Mucosa of descending colon (tissue), 3 donors: ENCODE data around the gene EIF4G1. TPM values are rescaled to one million over a fixed set of nuclear protein-coding genes. Genes with fewer than 3 reads are reported as not detected.

Experiments used
- ATAC-seq: fragments of 200-7000 bp; cut with Tn5 transposase; one replicate; pipeline ENCODE4 v1.9.1; 2020; ENCODE audit warnings: mild to moderate bottlenecking, moderate library complexity
- DNase-seq, 3 donors: peaks; one replicate each; pipeline ENCODE4 v3.0.0-alpha.2; 2020
- H3K36me3 ChIP-seq: fragments of 200-600 bp; one replicate; pipeline ENCODE4 v1.8.0; 2021; ENCODE audit warnings: low read depth, mild to moderate bottlenecking
- H3K4me1 ChIP-seq: fragments of 200-600 bp; one replicate; pipeline ENCODE4 v1.8.0; 2021; ENCODE audit warnings: low read depth, mild to moderate bottlenecking
- H3K4me3 ChIP-seq: fragments of 200-600 bp; one replicate; pipeline ENCODE4 v1.8.0; 2021; ENCODE audit warnings: mild to moderate bottlenecking
- H3K9me3 ChIP-seq: fragments of 200-600 bp; one replicate; pipeline ENCODE4 v1.8.0; 2021; ENCODE audit warnings: mild to moderate bottlenecking
- intact Hi-C, 2 donors: fragments of 100-400 bp; cut with DNase I in 1 of 2; cut with micrococcal nuclease in 1 of 2; formaldehyde crosslinking; loops; one replicate each; pipeline versions ENCODE4 v1.11.0 to v1.11.1; 2022; cut with DNase I, micrococcal nuclease
- total RNA-seq, 3 donors: library from RNA; stranded (reverse); fragmentation: NEBNext Ultra II Directional in 2 of 3; extraction: Animal tissue kit (Norgen Biotek cat#: 25700) in 2 of 3; gene quantifications; one replicate each; pipeline versions ENCODE4 v1.2.1 to v1.2.4, GENCODE V29; 2021 to 2023
- TF ChIP-seq, protein P1 (sequence below): fragments of 200-600 bp; IDR thresholded peaks from one replicate; pipeline ENCODE4 v1.8.0; 2022; ENCODE audit warnings: antibody characterized with exemption, mild to moderate bottlenecking
- donor health status: DM: no; HTN: no; CAD: no; lungs with moderate emphysema.
- donor health status: DM: no; HTN: no; CAD: no.
- donor health status: DM: no; HTN: yes; CAD: no.

Gene EIF4G1
- total RNA-seq, 3 donors from 2014 or later, result 256 to 305 (median 267) TPM

GRCh38 chr3:184358921-184359350 lies 44.5 kb downstream of the EIF4G1 start:
- TF ChIP-seq, protein P1, sequence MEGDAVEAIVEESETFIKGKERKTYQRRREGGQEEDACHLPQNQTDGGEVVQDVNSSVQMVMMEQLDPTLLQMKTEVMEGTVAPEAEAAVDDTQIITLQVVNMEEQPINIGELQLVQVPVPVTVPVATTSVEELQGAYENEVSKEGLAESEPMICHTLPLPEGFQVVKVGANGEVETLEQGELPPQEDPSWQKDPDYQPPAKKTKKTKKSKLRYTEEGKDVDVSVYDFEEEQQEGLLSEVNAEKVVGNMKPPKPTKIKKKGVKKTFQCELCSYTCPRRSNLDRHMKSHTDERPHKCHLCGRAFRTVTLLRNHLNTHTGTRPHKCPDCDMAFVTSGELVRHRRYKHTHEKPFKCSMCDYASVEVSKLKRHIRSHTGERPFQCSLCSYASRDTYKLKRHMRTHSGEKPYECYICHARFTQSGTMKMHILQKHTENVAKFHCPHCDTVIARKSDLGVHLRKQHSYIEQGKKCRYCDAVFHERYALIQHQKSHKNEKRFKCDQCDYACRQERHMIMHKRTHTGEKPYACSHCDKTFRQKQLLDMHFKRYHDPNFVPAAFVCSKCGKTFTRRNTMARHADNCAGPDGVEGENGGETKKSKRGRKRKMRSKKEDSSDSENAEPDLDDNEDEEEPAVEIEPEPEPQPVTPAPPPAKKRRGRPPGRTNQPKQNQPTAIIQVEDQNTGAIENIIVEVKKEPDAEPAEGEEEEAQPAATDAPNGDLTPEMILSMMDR, result no peak
- ATAC-seq, result no peak

DNA sequence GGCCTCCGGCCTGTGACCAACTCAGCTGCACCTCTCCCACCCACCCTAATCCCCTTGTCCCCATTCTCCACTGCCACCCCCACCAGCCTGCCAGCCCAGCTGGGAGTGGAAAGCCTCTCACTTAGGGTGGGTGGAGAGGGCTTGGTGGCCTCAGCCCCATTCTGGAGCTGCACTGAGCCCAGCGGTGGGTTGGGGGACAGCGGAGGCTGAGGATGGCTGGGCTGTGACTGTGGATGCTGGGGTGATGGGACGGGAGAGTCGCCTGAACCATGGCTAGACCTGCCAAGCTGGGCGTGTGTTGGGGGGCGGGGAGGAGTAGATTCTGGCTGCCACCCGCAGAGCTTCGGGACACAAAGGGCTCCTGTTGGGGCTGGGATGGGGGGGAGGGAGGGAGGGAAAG lies 45.2 kb downstream of the EIF4G1 start:
- Histone ChIP-seq H3K36me3 (no peaks in the 10 kb centered on the region), H3K9me3 (no peaks in the 10 kb centered on the region), H3K4me3 (no peak overlapping the region), H3K4me1 (peaks cover 22% of the 10 kb centered on the region)
- intact Hi-C loops, result no loop called here
- DNase-seq (peak in 1 of 3 donors; percentile 45), ATAC-seq (no peak)
- TF ChIP-seq, protein P1, result no peak

More at GRCh38 chr3:184358921-184359350, 44.5 kb downstream of the EIF4G1 start:
- Histone ChIP-seq H3K36me3 (no peaks in the 10 kb centered on the region), H3K4me3 (no peak overlapping the region), H3K4me1 (peaks cover 17% of the 10 kb centered on the region), H3K9me3 (no peaks in the 10 kb centered on the region)
- intact Hi-C loops, result no loop called here
- no peak for DNase-seq

- H3K4me1 ChIP-seq, result peaks cover 22% of the 10 kb centered on the region
- peak overlapping the region; percentile 96 for H3K4me3 ChIP-seq
- H3K36me3 ChIP-seq, result no peaks in the 10 kb centered on the region
- DNase-seq (peak in 2 of 3 donors; percentile 27), ATAC-seq (no peak)
- H3K9me3 ChIP-seq, result no peaks in the 10 kb centered on the region
- TF ChIP-seq, protein P1, result no peak
- intact Hi-C loops, result no loop called here
These were observed 45.9 kb downstream of the EIF4G1 start for GRCh38 chr3:184360070-184360928.

DNA sequence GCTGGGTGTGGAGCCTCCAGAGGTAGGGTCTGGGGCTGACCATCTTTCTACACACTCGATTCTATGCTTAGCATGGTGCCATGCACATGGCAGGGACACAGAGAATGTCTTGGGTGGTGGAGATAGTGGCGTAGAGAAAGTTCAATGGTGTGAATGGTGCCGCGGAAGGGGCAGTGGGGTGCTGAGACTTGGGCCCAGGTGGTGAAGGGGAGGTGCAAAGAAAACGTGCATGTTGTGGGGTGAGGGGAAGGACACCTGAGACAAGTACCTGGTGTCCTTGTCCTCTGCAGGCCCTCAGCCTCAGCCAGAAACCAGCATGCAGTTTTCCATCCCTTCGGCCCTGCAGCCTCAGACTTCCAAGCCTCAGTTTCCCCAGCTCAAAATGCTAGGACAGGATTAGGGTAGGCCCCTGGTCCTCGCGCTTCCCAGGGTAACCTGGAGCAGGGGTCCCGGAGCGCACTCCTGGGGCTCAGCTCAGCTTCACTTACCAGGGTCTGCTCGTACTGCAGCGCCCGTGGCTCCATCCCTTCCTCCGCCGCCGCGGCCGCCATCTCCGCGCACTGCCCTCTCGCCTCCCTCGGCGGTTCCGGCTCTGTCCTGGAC lies 46.6 kb downstream of the EIF4G1 start:
- Histone ChIP-seq H3K9me3 (no peaks in the 10 kb centered on the region), H3K4me3 (peak overlapping the region; percentile 96), H3K4me1 (peaks cover 22% of the 10 kb centered on the region), H3K36me3 (no peaks in the 10 kb centered on the region)
- DNase-seq (peak in 2 of 3 donors; percentile 40 to 68), ATAC-seq (no peak)
- TF ChIP-seq, protein P1, result no peak
- intact Hi-C loops, result no loop called here

GRCh38 chr3:184361532-184361931 lies 47.1 kb downstream of the EIF4G1 start, which contains the start of the genes CLCN2 and POLR2H:
TSS of gene CLCN2 (minus strand) at chr3:184361605. CDS start at chr3:184361479, 126 bp downstream.
TSS of gene POLR2H (plus strand) at chr3:184361710. CDS start at chr3:184363493, 1,783 bp downstream.
- Histone ChIP-seq H3K4me1 (peaks cover 22% of the 10 kb centered on the region), H3K36me3 (no peaks in the 10 kb centered on the region), H3K9me3 (no peaks in the 10 kb centered on the region), H3K4me3 (peak within 1 kb of the TSS; percentile 96)
- intact Hi-C loops, result no loop called here
- DNase-seq (peak; percentile 58 to 82 (median 79)), ATAC-seq (peak; percentile 64)
- TF ChIP-seq, protein P1, result no peak
